B cell (primary cell): ENCODE data around the gene CHMP5.

Experiments
- EZH2 ChIP-seq: IDR thresholded peaks from 2 replicates; pipeline ENCODE4 v1.6.1; 2012; ENCODE audit warnings: borderline replicate concordance, low read depth, mild to moderate bottlenecking, moderate library complexity, low read length; ENCODE audit not compliant: insufficient read depth, poor library complexity, severe bottlenecking
- TF ChIP-seq, protein P1 (sequence below): fragments of 200-600 bp; IDR thresholded peaks from one replicate; pipeline ENCODE4 v1.8.0; 2022; ENCODE audit warnings: antibody characterized with exemption, mild to moderate bottlenecking

DNA sequence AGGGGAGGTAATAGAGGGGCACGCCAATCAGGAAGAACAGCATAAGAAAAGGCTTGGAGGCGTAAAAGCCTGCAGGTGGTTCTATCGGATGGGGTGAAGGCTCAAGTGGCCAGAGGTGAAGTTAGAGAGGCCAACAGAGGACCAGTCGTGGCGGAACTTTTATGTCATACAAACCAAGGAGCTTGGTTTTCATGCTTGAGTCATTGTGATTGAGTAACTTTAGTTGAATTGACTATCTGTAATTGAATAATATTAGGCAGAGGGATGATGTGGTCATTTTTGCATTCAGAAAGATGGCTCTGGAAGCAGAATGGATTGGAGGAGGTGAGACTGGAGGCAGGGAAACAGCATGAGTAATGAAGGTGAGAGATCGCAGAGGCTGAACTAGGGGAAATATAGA lies 32.0 kb upstream of the CHMP5 start:
- TF ChIP-seq, protein P1, sequence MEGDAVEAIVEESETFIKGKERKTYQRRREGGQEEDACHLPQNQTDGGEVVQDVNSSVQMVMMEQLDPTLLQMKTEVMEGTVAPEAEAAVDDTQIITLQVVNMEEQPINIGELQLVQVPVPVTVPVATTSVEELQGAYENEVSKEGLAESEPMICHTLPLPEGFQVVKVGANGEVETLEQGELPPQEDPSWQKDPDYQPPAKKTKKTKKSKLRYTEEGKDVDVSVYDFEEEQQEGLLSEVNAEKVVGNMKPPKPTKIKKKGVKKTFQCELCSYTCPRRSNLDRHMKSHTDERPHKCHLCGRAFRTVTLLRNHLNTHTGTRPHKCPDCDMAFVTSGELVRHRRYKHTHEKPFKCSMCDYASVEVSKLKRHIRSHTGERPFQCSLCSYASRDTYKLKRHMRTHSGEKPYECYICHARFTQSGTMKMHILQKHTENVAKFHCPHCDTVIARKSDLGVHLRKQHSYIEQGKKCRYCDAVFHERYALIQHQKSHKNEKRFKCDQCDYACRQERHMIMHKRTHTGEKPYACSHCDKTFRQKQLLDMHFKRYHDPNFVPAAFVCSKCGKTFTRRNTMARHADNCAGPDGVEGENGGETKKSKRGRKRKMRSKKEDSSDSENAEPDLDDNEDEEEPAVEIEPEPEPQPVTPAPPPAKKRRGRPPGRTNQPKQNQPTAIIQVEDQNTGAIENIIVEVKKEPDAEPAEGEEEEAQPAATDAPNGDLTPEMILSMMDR = no peak
- no peak for TF ChIP-seq EZH2
